Nephron progenitor cell (in vitro differentiated cells): ENCODE measurements around the gene KCNB1.

Experiments used
- DNase-seq: peaks from one replicate; pipeline ENCODE4 v3.0.0; 2021
- H3K27ac Mint-ChIP-seq: 2 replicates; pipeline ENCODE4 v1.8.0; 2021; ENCODE audit warnings: mild to moderate bottlenecking, moderate library complexity, mixed read lengths
- H3K27me3 Mint-ChIP-seq: 2 replicates; pipeline ENCODE4 v1.8.0; 2021; ENCODE audit warnings: mild to moderate bottlenecking, low read depth, mixed read lengths; ENCODE audit not compliant: poor library complexity
- H3K36me3 Mint-ChIP-seq: 2 replicates; pipeline ENCODE4 v1.8.0; 2021; ENCODE audit warnings: low read depth, mixed read lengths
- H3K4me1 Mint-ChIP-seq: 2 replicates; pipeline ENCODE4 v1.8.0; 2021; ENCODE audit warnings: mixed read lengths
- H3K4me3 Mint-ChIP-seq: 2 replicates; pipeline ENCODE4 v1.8.0; 2021; ENCODE audit warnings: mild to moderate bottlenecking, moderate library complexity, mixed read lengths
- H3K9me3 Mint-ChIP-seq: 2 replicates; pipeline ENCODE4 v1.8.0; 2021; ENCODE audit warnings: mild to moderate bottlenecking, moderate library complexity, mixed read lengths
- TF ChIP-seq, protein P1 (sequence below): fragments of 200-600 bp; sonication (generic); IDR thresholded peaks from 2 replicates; pipeline ENCODE4 v1.5.0; 2021; ENCODE audit warnings: antibody characterized with exemption

Gene KCNB1

DNA sequence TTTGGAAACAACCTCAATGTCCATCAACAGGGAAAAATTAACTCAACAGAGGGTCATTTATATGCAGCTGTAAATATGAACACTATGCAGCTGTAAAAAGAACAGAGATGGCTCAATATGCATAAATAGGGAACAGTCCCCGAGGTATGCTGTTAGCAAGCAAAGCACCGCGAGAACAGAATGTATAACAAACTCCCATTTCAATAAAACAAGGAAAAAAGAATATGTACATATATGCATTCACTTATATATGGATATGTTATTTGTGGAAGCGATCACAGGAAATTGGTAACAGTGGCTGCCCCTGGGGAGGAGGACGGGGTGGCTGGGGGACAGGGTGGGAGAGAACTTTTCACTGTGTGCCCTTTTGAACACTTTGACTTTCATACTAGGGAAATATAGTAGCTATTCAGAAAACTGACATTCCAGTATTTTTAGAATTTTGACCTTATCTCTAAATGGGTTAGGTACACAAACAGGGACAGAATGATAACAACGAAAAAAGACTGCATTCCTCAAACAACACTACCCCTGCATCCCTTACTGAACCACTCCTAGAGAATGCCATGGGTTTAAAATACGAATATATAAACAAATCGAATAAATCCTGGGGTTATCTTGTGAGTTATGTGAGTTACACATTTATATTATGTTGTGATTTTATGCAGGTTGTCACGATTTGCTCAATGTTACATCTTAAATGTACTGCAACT is 64.5 kb downstream of the KCNB1 start:
- Mint-ChIP-seq H3K4me1 (peaks cover 5% of the 10 kb centered on the region), H3K4me3 (no peak overlapping the region), H3K27me3 (peaks cover 39% of the 10 kb centered on the region), H3K27ac (no peak overlapping the region), H3K36me3 (no peaks in the 10 kb centered on the region), H3K9me3 (peaks cover 4% of the 10 kb centered on the region)
- TF ChIP-seq, protein P1, sequence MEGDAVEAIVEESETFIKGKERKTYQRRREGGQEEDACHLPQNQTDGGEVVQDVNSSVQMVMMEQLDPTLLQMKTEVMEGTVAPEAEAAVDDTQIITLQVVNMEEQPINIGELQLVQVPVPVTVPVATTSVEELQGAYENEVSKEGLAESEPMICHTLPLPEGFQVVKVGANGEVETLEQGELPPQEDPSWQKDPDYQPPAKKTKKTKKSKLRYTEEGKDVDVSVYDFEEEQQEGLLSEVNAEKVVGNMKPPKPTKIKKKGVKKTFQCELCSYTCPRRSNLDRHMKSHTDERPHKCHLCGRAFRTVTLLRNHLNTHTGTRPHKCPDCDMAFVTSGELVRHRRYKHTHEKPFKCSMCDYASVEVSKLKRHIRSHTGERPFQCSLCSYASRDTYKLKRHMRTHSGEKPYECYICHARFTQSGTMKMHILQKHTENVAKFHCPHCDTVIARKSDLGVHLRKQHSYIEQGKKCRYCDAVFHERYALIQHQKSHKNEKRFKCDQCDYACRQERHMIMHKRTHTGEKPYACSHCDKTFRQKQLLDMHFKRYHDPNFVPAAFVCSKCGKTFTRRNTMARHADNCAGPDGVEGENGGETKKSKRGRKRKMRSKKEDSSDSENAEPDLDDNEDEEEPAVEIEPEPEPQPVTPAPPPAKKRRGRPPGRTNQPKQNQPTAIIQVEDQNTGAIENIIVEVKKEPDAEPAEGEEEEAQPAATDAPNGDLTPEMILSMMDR, result no peak
- no peak for DNase-seq

DNA sequence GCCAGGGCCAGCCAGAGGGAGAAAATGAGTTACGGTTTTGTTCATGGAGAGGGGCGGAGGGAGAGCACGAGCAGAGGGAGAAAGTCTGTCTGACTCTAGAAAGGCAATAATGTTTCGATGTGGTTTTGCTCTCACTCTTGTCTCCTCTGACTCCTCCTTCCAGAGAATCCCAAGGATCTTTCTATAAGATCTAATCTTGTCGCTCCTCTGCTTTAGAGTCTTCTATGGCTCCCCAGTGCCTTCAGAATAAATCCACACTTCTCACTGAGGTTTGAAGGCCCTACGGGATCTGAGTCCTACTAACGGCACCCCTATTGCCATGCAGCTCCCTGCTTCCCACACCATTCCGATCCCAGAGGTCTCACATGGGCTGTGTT is 66.8 kb downstream of the KCNB1 start:
- peaks cover 4% of the 10 kb centered on the region for H3K4me1 Mint-ChIP-seq
- no peak overlapping the region for H3K4me3 Mint-ChIP-seq
- H3K27ac Mint-ChIP-seq, result no peak overlapping the region
- no peaks in the 10 kb centered on the region for H3K36me3 Mint-ChIP-seq
- TF ChIP-seq, protein P1, result no peak
- peaks cover 31% of the 10 kb centered on the region for H3K27me3 Mint-ChIP-seq
- no peaks in the 10 kb centered on the region for H3K9me3 Mint-ChIP-seq
- no peak for DNase-seq

DNA sequence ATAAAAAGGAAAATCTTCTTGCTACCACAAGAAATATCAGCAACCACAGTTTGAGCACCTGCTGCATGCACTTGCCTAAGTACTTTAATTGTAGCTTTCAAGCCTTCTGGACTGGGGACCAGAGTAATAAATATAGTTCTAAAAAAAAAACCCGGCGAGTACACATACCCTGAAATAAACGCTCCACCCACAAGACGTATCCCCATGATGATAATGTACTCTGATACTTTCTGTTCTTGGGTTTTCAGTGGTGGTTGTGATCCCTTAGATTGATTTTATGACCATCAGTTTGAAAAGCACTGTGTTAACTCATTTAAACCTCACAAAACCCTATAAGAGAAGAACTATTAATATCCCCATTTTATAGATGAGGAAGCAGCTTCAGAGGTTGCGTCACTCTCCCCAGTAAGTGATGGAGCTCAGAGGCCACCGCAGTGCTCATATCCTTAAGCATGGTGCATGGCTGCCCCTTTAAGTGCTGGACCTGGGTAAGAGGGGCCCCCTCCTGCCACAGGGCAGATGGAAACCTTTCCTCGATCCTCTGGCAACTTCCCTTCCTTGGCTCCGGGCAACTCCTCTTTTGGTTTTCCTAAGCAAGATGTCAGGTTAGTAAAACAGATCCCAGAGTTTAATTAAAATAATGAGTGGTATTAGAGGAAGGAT is 67.3 kb downstream of the KCNB1 start:
- TF ChIP-seq, protein P1, result no peak
- H3K27ac Mint-ChIP-seq, result no peak overlapping the region
- no peaks in the 10 kb centered on the region for H3K36me3 Mint-ChIP-seq
- peaks cover 31% of the 10 kb centered on the region for H3K27me3 Mint-ChIP-seq
- H3K9me3 Mint-ChIP-seq, result no peaks in the 10 kb centered on the region
- no peaks in the 10 kb centered on the region for H3K4me1 Mint-ChIP-seq
- H3K4me3 Mint-ChIP-seq, result no peak overlapping the region
- DNase-seq, result no peak

DNA sequence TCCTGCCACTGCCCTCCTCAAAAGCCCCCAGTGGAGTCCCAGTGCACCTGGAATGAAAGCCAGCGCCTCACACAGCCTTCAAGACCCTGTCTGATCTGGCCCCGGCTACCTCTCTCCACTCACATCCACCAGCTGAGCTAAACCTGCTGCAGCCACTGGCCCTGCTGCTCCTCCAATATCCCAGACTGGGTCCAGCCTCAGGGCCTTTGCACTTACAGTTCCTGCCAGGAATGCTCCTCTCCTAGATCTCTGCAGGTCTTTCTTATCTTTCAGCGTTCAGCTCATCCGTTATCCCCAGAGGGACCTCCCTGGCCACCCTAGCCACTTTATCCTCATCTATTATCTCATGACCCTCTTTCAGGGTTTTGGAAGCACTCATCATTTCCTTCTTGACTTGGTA is 68.8 kb downstream of the KCNB1 start:
- TF ChIP-seq, protein P1, result no peak
- peaks cover 34% of the 10 kb centered on the region for H3K27me3 Mint-ChIP-seq
- H3K9me3 Mint-ChIP-seq, result no peaks in the 10 kb centered on the region
- DNase-seq, result no peak
- H3K4me1 Mint-ChIP-seq, result no peaks in the 10 kb centered on the region
- H3K4me3 Mint-ChIP-seq, result no peak overlapping the region
- no peaks in the 10 kb centered on the region for H3K36me3 Mint-ChIP-seq
- no peak overlapping the region for H3K27ac Mint-ChIP-seq

DNA sequence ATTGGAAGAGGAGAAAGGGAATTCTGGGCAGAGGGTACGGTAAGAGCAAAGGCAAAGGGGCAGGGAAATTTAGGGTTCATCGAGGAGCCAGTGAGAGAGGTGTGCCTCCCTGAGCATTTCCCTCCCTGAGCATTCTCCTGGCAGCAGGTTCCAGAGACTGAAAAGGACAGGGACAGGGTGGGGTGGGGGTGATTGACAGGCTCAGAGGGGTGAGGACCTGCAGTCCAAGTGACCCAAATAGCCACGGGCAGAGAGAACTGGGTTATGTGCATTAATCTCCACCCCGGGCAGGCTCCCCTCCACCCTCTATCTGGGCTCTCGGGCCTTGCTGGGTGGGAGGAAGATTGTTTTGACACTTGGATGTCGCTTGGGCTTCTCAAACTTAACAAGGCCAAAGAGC is 69.5 kb downstream of the KCNB1 start:
- peaks cover 39% of the 10 kb centered on the region for H3K27me3 Mint-ChIP-seq
- H3K4me1 Mint-ChIP-seq, result no peaks in the 10 kb centered on the region
- DNase-seq, result no peak
- H3K4me3 Mint-ChIP-seq, result no peak overlapping the region
- TF ChIP-seq, protein P1, result no peak
- no peaks in the 10 kb centered on the region for H3K36me3 Mint-ChIP-seq
- H3K9me3 Mint-ChIP-seq, result no peaks in the 10 kb centered on the region
- no peak overlapping the region for H3K27ac Mint-ChIP-seq

DNA sequence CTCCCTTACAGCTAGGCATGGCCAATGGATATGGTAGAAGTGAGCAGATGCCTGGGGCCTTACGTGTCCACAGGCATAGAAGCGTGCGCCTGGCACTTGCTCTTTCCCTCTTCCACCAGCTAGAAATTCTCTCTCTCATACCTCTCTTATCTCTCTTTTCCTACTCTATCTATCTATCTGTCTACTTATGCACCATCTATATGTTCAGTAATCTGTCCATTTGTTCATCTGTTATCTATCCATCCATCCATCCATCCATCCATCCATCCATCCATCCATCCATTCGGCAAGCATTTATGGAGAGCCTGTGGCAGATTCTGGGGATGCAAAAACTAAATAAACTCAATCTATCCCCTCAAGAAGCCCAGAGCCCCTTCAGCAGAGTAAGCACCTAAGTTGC is 70.2 kb downstream of the KCNB1 start:
- Mint-ChIP-seq H3K4me3 (no peak overlapping the region), H3K27me3 (peaks cover 37% of the 10 kb centered on the region), H3K9me3 (no peaks in the 10 kb centered on the region), H3K36me3 (no peaks in the 10 kb centered on the region), H3K27ac (no peak overlapping the region), H3K4me1 (no peaks in the 10 kb centered on the region)
- TF ChIP-seq, protein P1, result no peak
- DNase-seq, result no peak
